Measurements from ENCODE around the gene CTXN1.

CTXN1 gene

GRCh38 chr19:7915250-7916102, 10.5 kb downstream of the CTXN1 start:
- no peak for DNase-seq (ENCODE audit: low read depth)
- H3K4me3 ChIP-seq (ENCODE audit: low read depth, low read length) = no peak overlapping the region; the same call in 1 of the 2 replicates
- TF ChIP-seq, protein P1, sequence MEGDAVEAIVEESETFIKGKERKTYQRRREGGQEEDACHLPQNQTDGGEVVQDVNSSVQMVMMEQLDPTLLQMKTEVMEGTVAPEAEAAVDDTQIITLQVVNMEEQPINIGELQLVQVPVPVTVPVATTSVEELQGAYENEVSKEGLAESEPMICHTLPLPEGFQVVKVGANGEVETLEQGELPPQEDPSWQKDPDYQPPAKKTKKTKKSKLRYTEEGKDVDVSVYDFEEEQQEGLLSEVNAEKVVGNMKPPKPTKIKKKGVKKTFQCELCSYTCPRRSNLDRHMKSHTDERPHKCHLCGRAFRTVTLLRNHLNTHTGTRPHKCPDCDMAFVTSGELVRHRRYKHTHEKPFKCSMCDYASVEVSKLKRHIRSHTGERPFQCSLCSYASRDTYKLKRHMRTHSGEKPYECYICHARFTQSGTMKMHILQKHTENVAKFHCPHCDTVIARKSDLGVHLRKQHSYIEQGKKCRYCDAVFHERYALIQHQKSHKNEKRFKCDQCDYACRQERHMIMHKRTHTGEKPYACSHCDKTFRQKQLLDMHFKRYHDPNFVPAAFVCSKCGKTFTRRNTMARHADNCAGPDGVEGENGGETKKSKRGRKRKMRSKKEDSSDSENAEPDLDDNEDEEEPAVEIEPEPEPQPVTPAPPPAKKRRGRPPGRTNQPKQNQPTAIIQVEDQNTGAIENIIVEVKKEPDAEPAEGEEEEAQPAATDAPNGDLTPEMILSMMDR (IDR thresholded peaks at IDR 0.05; ENCODE audit: insufficient read depth, low read depth, low read length, missing control alignments) = no peak

DNA sequence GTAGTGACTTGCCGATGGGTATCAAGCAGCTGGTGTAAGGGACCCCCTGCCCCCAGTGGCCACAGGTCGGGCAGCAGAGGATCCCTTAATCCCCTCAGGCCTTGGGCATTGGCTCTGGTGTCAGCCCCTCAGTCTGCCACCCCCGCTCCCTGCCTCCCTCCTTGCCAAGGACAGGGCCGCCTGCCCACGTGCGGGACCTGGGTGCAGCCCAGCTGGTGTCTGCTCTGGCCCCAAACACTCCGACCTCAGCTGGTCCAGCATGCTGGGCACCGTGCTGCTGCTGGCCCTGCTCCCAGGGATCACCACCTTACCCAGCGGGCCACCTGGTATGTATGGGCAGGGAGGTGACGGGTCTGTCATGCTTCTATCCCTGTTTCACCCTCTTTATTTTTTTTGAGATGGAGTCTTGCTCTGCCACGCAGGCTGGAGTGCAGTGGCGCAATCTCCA, 11.3 kb downstream of the CTXN1 start, which contains the start of gene TGFBR3L:
Gene TGFBR3L, plus strand, starts transcription at position 233 of the 448 bp plus-strand sequence.
- no peak within 1 kb of the TSS for H3K4me3 ChIP-seq (ENCODE audit: low read depth, low read length)
- TF ChIP-seq, protein P1 (IDR thresholded peaks at IDR 0.05; ENCODE audit: insufficient read depth, low read depth, low read length, missing control alignments) = no peak
- DNase-seq (ENCODE audit: low read depth) = no peak

- DNase-seq (ENCODE audit: low read depth) = no peak
- no peak overlapping the region for H3K4me3 ChIP-seq (ENCODE audit: low read depth, low read length)
- TF ChIP-seq, protein P1 (IDR thresholded peaks at IDR 0.05; ENCODE audit: insufficient read depth, low read depth, low read length, missing control alignments) = no peak
Measured at GRCh38 chr19:7914099-7914498, 11.8 kb downstream of the CTXN1 start.

DNA sequence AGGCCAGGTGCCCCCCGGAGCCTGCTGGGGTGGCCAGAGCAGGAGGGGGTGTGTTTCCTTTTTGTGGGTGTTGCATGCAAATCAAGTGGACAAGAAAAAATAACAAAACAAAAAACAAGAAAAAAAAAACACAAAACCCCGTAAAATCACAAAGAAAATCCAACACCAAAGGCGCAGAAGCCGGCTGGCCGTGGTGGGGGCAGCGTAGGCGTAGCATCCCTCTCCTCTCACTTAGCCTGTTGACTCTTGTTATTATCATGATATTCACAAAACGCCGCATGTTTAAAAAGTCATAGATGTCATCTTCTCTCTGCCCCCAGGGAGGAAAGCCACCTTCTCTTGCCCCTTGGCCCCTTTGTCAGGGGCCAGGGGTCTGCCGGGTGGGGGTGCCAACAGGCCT, 12.3 kb downstream of the CTXN1 start:
- H3K4me3 ChIP-seq (ENCODE audit: low read depth, low read length) = no peak overlapping the region
- DNase-seq (ENCODE audit: low read depth) = no peak
- TF ChIP-seq, protein P1 (IDR thresholded peaks at IDR 0.05; ENCODE audit: insufficient read depth, low read depth, low read length, missing control alignments) = no peak

DNA sequence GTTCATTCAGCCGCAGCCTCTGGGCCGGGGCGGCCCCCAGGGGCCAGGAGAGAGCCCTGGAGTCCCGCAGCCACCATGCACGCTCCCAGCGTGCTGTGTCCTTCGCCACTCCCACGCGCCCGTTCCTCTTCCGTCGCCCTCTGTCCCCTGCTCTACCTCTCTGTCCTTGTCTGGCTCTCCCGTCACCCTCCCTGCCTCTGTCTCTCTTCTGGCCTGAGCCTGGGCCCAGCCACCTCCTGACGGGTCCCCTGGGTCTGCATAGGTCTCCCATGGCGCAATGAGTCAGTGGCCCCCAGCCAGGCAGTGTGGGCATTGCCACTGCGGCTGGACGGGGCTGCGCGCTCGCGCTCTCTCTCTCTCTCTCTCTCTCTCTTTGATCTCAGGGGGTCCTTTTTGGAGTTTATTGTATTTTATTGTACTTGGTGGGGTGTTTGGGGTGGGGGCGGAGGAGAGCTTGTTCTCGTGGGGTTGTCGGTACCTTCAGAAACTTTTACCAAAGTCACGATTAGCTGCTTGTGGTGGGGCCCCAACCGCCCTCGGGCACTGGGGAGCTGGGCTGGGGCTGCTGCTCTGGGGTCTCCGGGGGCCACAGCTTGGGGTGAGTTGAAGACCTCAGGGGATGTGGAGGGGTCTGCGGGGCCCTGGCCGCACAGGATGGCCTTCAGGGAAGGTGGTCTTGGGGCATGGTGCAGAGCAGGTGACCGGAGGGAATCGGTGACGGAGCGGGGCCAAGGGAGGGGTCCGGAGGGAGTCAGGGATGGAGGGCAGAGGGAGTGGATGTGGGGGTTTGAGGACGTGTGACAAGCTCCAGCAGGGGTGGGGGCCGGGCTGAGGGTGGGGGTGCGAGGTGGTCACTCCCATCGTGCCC, 13.0 kb downstream of the CTXN1 start:
- DNase-seq (ENCODE audit: low read depth) = no peak
- TF ChIP-seq, protein P1 (IDR thresholded peaks at IDR 0.05; ENCODE audit: insufficient read depth, low read depth, low read length, missing control alignments) = no peak
- no peak overlapping the region for H3K4me3 ChIP-seq (ENCODE audit: low read depth, low read length)

DNA sequence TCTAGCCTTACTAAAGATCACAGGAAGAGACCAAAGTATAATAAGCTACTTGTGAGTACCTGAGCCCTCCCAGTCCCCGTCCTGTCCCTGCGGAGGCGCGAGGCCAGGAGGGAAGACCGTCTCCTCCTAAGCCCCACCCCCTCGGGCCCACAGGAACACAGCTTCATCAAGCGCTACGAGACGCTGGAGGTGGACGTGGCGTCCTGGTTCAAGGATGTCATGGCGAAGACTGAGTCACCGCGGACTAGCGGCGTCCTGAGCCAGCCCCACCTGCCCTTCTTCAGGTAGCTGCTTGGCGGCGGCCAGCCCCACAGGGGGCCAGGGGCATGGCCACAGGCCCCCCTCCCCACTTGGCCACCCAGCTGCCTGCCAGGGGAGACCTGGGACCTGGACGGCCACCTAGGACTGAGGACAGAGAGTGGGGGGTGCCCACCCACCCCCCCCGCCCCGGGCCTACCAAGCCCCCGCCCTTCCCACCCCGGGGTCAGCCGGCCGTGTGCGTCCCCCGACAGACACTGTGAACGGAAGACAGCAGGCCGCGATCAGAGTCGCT, 13.7 kb downstream of the CTXN1 start:
- no peak for DNase-seq (ENCODE audit: low read depth)
- TF ChIP-seq, protein P1 (IDR thresholded peaks at IDR 0.05; ENCODE audit: insufficient read depth, low read depth, low read length, missing control alignments) = no peak
- H3K4me3 ChIP-seq (ENCODE audit: low read depth, low read length) = no peak overlapping the region

Data from GM12865 (cell line).